Memory B cell (primary cell): Measurements from ENCODE around the gene KAT14.

Source experiments
- ATAC-seq: fragments of 150-1000 bp; cut with Tn5 transposase; 2 replicates; pipeline ENCODE4 v1.10.0; 2021; ENCODE audit warnings: low read depth, mild to moderate bottlenecking, moderate library complexity
- DNase-seq, 2 donors: peaks; one replicate each; pipeline ENCODE4 v3.0.0; 2022; ENCODE audit warnings: low spot score in 2 of 2
- H3K27ac Mint-ChIP-seq: one replicate; pipeline ENCODE4 v1.8.0; 2022; ENCODE audit warnings: mild to moderate bottlenecking, moderate library complexity, mixed read lengths
- H3K27me3 Mint-ChIP-seq: one replicate; pipeline ENCODE4 v1.8.0; 2022; ENCODE audit warnings: mixed read lengths
- H3K36me3 Mint-ChIP-seq: one replicate; pipeline ENCODE4 v1.8.0; 2022; ENCODE audit warnings: mild to moderate bottlenecking, mixed read lengths
- H3K4me1 Mint-ChIP-seq: one replicate; pipeline ENCODE4 v1.8.0; 2022; ENCODE audit warnings: mixed read lengths
- H3K4me3 Mint-ChIP-seq: one replicate; pipeline ENCODE4 v1.8.0; 2022; ENCODE audit warnings: mild to moderate bottlenecking, moderate library complexity, mixed read lengths
- H3K9me3 Mint-ChIP-seq: one replicate; pipeline ENCODE4 v1.8.0; 2022; ENCODE audit warnings: mixed read lengths

KAT14 gene

DNA sequence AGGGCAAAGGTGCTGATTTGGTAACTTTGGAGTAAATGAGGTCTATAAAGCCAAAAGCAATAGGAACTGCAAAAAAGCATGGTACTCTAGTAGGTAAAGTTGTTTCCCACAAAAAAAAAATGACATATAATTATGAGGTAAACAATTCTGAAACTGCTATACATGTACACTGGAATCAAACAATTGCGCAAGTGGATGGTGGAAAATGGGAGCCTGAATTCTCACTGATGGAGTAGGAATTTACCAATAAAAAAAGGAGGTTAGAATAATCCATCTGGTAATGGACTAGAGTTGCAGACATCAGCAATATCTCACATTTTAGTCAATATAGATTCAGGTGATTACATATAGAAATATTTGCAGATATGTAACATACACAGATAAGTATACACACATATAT is 5.0 kb upstream of the KAT14 start:
- H3K27me3 Mint-ChIP-seq, result no peaks in the 10 kb centered on the region

GRCh38 chr20:18133962-18134361 is 3.7 kb upstream of the KAT14 start:
- ATAC-seq (no peak), DNase-seq (no peak)
- Mint-ChIP-seq H3K9me3 (peaks cover 2% of the 10 kb centered on the region), H3K4me1 (peaks cover 11% of the 10 kb centered on the region), H3K36me3 (no peaks in the 10 kb centered on the region), H3K27ac (no peak overlapping the region), H3K4me3 (no peak overlapping the region), H3K27me3 (no peaks in the 10 kb centered on the region)

More for the DNA sequence above, 5.0 kb upstream of the KAT14 start:
- Mint-ChIP-seq H3K36me3 (no peaks in the 10 kb centered on the region), H3K4me3 (no peak overlapping the region), H3K27ac (no peak overlapping the region), H3K4me1 (peaks cover 9% of the 10 kb centered on the region), H3K9me3 (peaks cover 2% of the 10 kb centered on the region)
- DNase-seq (no peak), ATAC-seq (no peak)

GRCh38 chr20:18138266-18138582 is 561 bp downstream of the KAT14 start:
- Mint-ChIP-seq H3K27ac (peak overlapping the region; percentile 92), H3K9me3 (no peaks in the 10 kb centered on the region), H3K36me3 (peaks cover 8% of the 10 kb centered on the region), H3K4me3 (peak overlapping the region; percentile 89), H3K4me1 (peaks cover 29% of the 10 kb centered on the region), H3K27me3 (no peaks in the 10 kb centered on the region)
- no peak for DNase-seq
- ATAC-seq, result no peak

DNA sequence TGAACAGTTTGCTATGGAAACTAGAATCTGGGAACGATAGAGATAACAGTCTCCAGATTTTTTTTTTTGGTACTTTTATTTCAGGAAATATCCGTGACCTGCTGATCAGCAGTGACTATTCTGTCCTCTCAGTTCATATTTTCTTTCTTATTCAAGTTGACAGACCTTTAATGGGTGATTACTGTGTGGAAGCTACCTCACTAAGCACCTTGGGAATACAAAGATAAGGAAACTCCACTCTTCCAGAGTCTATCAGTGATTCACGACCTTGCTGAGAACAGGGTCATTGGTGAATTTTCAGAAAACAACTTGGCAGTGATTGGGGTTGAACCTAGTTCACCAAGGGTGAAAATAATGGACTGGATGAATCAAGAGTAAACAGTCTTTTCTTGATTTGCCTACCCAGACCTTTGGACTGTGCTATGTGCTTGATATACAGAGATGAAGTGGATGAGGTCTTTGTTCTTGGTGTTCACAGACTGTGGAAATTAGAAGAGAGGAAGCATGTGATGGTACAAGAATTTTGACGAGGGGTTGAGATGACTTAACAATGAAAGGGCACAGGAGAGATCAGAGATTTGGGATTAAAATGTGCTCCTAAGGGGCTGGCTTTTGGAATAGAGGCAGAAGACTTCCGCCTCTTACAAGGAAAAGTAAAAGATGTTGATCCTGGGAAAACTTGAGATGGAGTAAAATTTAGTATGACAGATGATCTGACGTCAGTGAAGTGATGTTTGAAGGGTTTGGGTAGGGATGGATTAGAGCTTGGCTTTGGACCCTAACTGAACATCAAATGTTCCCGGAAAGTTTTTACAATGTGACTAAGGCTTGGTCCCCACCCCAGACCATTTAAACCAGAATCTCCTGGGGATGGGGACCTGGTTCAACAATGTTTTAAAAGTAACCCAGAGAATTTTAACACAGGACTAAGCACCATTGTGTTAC is 1.2 kb downstream of the KAT14 start:
- ATAC-seq (no peak), DNase-seq (no peak)
- Mint-ChIP-seq H3K4me1 (peaks cover 29% of the 10 kb centered on the region), H3K9me3 (no peaks in the 10 kb centered on the region), H3K27ac (peak overlapping the region; percentile 61), H3K27me3 (no peaks in the 10 kb centered on the region), H3K36me3 (peaks cover 8% of the 10 kb centered on the region), H3K4me3 (peak overlapping the region; percentile 89)

- H3K36me3 Mint-ChIP-seq, result peaks cover 13% of the 10 kb centered on the region
- ATAC-seq (no peak), DNase-seq (no peak)
- no peak overlapping the region for H3K27ac Mint-ChIP-seq
- no peaks in the 10 kb centered on the region for H3K9me3 Mint-ChIP-seq
- H3K4me1 Mint-ChIP-seq, result peaks cover 32% of the 10 kb centered on the region
- H3K27me3 Mint-ChIP-seq, result no peaks in the 10 kb centered on the region
- H3K4me3 Mint-ChIP-seq, result peak overlapping the region; percentile 35
Measured at GRCh38 chr20:18139832-18140231, 2.2 kb downstream of the KAT14 start.

DNA sequence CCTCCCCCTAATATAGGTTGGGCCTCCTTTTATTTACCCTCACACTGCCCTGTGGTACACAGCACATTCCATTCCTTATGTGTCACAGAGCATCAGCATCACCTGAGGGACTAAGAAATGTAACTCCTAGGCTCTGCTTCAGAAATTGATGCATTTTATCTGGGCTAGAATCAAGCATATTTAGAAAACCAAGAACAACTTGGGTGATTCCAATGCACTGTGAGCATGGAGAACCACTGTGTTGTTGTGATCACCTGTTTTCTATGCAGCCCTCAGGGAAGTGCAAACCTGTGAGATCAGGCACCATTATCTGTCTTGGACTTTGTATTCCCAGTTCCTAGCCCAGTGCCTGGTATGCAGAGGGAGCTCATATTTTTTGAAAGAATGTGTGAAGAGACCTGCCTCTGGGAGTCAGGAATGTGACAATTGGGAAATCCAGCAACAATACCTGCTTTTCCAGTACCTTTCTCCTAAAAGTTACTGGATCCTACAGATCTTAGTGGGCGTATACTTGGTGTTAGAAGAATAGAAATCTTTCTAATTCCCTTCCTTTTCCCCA is 7.0 kb downstream of the KAT14 start:
- H3K27me3 Mint-ChIP-seq, result no peaks in the 10 kb centered on the region
- peaks cover 15% of the 10 kb centered on the region for H3K4me1 Mint-ChIP-seq
- DNase-seq, result no peak
- peaks cover 24% of the 10 kb centered on the region for H3K36me3 Mint-ChIP-seq
- ATAC-seq, result no peak
- H3K9me3 Mint-ChIP-seq, result no peaks in the 10 kb centered on the region
- H3K4me3 Mint-ChIP-seq, result no peak overlapping the region
- H3K27ac Mint-ChIP-seq, result no peak overlapping the region

- Mint-ChIP-seq H3K27ac (no peak overlapping the region), H3K36me3 (peaks cover 13% of the 10 kb centered on the region), H3K4me3 (no peak overlapping the region), H3K9me3 (no peaks in the 10 kb centered on the region), H3K4me1 (peaks cover 3% of the 10 kb centered on the region), H3K27me3 (no peaks in the 10 kb centered on the region)
- no peak for ATAC-seq
- no peak for DNase-seq
Measured at GRCh38 chr20:18154342-18154741, 16.7 kb downstream of the KAT14 start.

- DNase-seq (no peak), ATAC-seq (no peak)
- no peaks in the 10 kb centered on the region for H3K27me3 Mint-ChIP-seq
- H3K4me3 Mint-ChIP-seq, result no peak overlapping the region
- H3K9me3 Mint-ChIP-seq, result no peaks in the 10 kb centered on the region
- peaks cover 14% of the 10 kb centered on the region for H3K36me3 Mint-ChIP-seq
- peaks cover 3% of the 10 kb centered on the region for H3K4me1 Mint-ChIP-seq
- no peak overlapping the region for H3K27ac Mint-ChIP-seq
Measured at GRCh38 chr20:18156045-18156444, 18.4 kb downstream of the KAT14 start.

DNA sequence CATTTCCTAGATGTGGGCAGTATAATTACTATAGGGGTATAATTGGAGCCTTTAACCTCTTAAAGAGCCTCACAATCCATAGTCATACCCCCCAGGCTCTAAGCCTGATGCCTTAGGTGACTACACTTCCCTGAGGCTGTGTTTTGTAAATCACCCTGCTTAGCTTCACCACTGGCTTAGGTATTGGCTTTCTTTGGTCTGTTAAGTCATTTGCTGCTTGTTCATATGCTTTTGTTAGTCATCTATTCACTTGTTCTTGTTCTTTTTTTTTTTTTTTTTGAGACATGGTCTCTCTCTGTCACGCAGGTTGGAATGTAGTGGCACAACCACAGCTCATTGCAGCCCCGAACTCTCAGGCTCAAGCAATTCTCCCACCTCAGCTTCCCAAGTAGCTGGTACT is 26.7 kb downstream of the KAT14 start:
- no peak for DNase-seq
- Mint-ChIP-seq H3K4me1 (peaks cover 25% of the 10 kb centered on the region), H3K4me3 (no peak overlapping the region), H3K9me3 (peaks cover 1% of the 10 kb centered on the region), H3K27ac (no peak overlapping the region), H3K36me3 (peaks cover 34% of the 10 kb centered on the region), H3K27me3 (no peaks in the 10 kb centered on the region)
- ATAC-seq, result no peak

DNA sequence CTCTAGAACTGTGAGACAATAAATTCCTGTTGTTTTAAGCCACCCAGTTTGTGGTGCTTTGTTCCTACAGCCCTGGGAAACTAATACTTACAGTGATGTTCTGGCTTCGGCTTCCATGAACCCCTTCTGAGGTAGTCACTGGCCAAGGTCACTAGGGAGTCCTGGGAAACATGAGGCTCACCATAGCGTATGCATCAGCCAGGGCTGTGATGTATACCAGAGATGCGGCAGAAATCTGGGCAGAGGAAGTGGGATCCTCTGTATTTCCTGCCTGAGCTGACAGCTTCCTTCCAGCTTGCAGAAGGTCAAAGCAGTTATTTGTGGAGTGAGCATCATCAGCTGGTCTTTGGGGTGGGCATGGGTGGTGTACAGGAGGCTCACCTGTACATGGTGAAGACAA is 27.9 kb downstream of the KAT14 start:
- ATAC-seq (no peak), DNase-seq (no peak)
- H3K4me1 Mint-ChIP-seq, result peaks cover 27% of the 10 kb centered on the region
- H3K27ac Mint-ChIP-seq, result no peak overlapping the region
- no peaks in the 10 kb centered on the region for H3K27me3 Mint-ChIP-seq
- H3K9me3 Mint-ChIP-seq, result peaks cover 1% of the 10 kb centered on the region
- no peak overlapping the region for H3K4me3 Mint-ChIP-seq
- peaks cover 40% of the 10 kb centered on the region for H3K36me3 Mint-ChIP-seq

DNA sequence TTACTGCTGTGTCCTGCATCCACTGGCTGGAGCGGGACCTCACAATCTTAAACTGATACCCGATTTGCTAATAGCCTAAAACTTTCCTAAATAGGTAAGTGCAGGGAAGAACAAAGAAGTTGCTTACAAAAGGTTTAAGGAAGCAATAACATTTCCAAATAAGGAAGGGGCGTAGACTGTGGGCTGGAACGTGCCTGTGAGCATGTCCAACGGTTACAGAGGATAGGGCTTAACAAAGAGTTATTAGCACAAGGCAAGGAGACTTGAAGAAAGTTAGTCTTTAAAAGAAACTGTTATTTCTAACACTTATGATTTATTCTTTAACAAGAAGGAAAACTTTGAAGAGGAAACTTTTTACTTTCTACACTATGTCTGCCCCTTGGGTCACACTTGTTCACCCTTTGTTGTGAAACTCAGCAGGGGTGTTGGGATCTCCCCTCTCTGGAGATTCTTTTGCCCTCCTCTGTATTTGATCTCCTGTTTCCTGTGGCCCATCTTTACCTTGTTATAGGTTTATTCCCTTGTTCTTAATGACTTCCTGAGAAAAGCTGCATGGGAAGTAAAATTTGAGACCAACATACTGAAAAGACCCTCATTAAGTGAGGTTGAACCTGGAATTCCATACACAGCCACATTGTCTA is 28.7 kb downstream of the KAT14 start:
- DNase-seq, result no peak
- Mint-ChIP-seq H3K36me3 (peaks cover 45% of the 10 kb centered on the region), H3K27ac (no peak overlapping the region), H3K27me3 (no peaks in the 10 kb centered on the region), H3K9me3 (peaks cover 1% of the 10 kb centered on the region), H3K4me1 (peaks cover 30% of the 10 kb centered on the region), H3K4me3 (no peak overlapping the region)
- no peak for ATAC-seq

- Mint-ChIP-seq H3K4me3 (no peak overlapping the region), H3K4me1 (peaks cover 30% of the 10 kb centered on the region), H3K27ac (no peak overlapping the region), H3K27me3 (no peaks in the 10 kb centered on the region), H3K36me3 (peaks cover 45% of the 10 kb centered on the region), H3K9me3 (peaks cover 1% of the 10 kb centered on the region)
- DNase-seq, result no peak
- no peak for ATAC-seq
Measured at GRCh38 chr20:18166950-18167349, 29.3 kb downstream of the KAT14 start.

DNA sequence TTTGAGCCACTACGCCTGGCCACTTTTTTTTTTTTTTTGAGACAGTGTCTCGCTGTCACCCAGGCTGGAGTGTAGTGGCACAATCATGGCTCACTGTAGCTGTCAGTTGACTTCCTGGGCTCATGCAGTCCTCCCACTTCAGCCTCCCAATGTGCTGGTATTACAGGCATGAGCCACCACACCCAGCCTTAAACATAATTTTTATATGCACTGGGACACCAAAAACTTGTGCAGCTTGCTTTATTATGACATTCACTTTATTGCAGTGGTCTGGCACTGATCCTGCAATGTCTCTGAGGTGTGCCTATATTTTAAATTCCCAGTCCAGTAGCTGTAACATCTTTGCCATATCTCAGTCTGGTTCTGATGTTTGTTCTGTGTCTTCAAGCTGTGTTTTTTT is 34.7 kb downstream of the KAT14 start:
- peaks cover 22% of the 10 kb centered on the region for H3K4me1 Mint-ChIP-seq
- H3K27me3 Mint-ChIP-seq, result no peaks in the 10 kb centered on the region
- DNase-seq, result no peak
- H3K36me3 Mint-ChIP-seq, result peaks cover 53% of the 10 kb centered on the region
- no peak for ATAC-seq
- H3K27ac Mint-ChIP-seq, result no peak overlapping the region
- no peak overlapping the region for H3K4me3 Mint-ChIP-seq
- H3K9me3 Mint-ChIP-seq, result peaks cover 1% of the 10 kb centered on the region

GRCh38 chr20:18174906-18175683 is 37.4 kb downstream of the KAT14 start:
- H3K27me3 Mint-ChIP-seq, result no peaks in the 10 kb centered on the region
- ATAC-seq (no peak), DNase-seq (no peak)
- peaks cover 2% of the 10 kb centered on the region for H3K9me3 Mint-ChIP-seq
- no peak overlapping the region for H3K4me3 Mint-ChIP-seq
- peaks cover 16% of the 10 kb centered on the region for H3K4me1 Mint-ChIP-seq
- no peak overlapping the region for H3K27ac Mint-ChIP-seq
- peaks cover 51% of the 10 kb centered on the region for H3K36me3 Mint-ChIP-seq
